OCI-LY3 (cell line): ENCODE measurements around the gene DNAAF8.

ENCODE experiments used
- H2AFZ ChIP-seq: fragments of 200-600, 300-600 bp; shearing (Covaris generic); 2 replicates; pipeline ENCODE4 v1.6.0; 2014; ENCODE audit warnings: antibody characterized with exemption, low read depth, low read length
- H3K27ac ChIP-seq: fragments of 200-600, 300-600 bp; sonication (generic); 2 replicates; pipeline ENCODE4 v1.5.1; 2014; ENCODE audit warnings: mild to moderate bottlenecking, low read length, moderate library complexity, mixed read lengths
- H3K27me3 ChIP-seq: fragments of 200-600, 300-600 bp; sonication (generic); 2 replicates; pipeline ENCODE4 v1.6.1; 2014; ENCODE audit warnings: low read depth, low read length, mixed read lengths
- H3K36me3 ChIP-seq: fragments of 200-600, 300-600 bp; sonication (generic); replicated peaks from 2 replicates; pipeline ENCODE3; 2014; ENCODE audit warnings: low read depth, low read length, mixed read lengths
- H3K4me1 ChIP-seq: fragments of 300-600, 200-600 bp; sonication (generic); 2 replicates; pipeline ENCODE4 v1.6.1; 2014; ENCODE audit warnings: low read length, mixed read lengths
- H3K4me2 ChIP-seq: fragments of 200-600, 300-600 bp; sonication (generic); 2 replicates; pipeline ENCODE4 v1.6.1; 2014; ENCODE audit warnings: low read length, mixed read lengths
- H3K4me3 ChIP-seq: fragments of 300-600, 200-600 bp; sonication (generic); 2 replicates; pipeline ENCODE4 v1.5.1; 2014; ENCODE audit warnings: antibody characterized with exemption, mild to moderate bottlenecking, low read length, moderate library complexity
- H3K79me2 ChIP-seq: fragments of 300-600, 200-600 bp; shearing (Covaris generic); 2 replicates; pipeline ENCODE4 v1.6.1; 2014; ENCODE audit warnings: mild to moderate bottlenecking, low read length, mixed read lengths
- H3K9ac ChIP-seq: fragments of 300-600, 200-600 bp; shearing (Covaris generic); 2 replicates; pipeline ENCODE4 v1.6.0; 2014; ENCODE audit warnings: mild to moderate bottlenecking, low read length, moderate library complexity
- H3K9me3 ChIP-seq: fragments of 200-600, 300-600 bp; shearing (Covaris generic); 2 replicates; pipeline ENCODE4 v1.6.1; 2014; ENCODE audit warnings: low read length, mixed read lengths; ENCODE audit not compliant: insufficient read depth
- H4K20me1 ChIP-seq: fragments of 200-600, 300-600 bp; sonication (generic); 2 replicates; pipeline ENCODE4 v1.6.1; 2016; ENCODE audit warnings: low read length, mixed read lengths; ENCODE audit not compliant: insufficient read depth
- EZH2phosphoT487 ChIP-seq: fragments of 200-600 bp; shearing (Covaris generic); IDR thresholded peaks from 2 replicates; pipeline ENCODE4 v1.6.1; 2018; ENCODE audit warnings: antibody characterized with exemption, mixed run types, low read depth
- TF ChIP-seq, protein P1 (sequence below): fragments of 200-600, 300-600 bp; sonication (generic); IDR thresholded peaks from 2 replicates; pipeline ENCODE4 v1.5.1; 2014; ENCODE audit warnings: antibody characterized with exemption, low read length, low read depth

The DNAAF8 gene

DNA sequence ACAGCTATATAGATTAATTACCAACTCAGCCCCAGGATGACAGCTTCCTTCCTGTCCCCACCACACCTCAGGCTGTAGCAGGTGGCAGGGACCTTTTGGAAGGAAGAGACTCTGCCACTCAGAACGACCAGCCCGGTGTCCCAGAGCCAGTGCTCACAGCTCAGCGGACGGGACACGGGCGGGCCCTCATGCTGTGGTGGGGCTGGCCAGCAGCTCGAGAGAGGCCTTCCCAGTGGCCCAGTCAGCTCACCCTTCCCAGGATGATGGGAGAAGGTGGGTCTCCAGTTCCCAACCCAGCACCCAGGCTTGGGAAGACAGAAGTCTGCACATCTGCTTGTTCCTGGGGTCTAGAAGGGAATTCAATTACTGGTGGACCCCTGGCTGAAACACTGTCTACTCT is 30.4 kb upstream of the DNAAF8 start:
- no peak for TF ChIP-seq EZH2phosphoT487
- TF ChIP-seq, protein P1, sequence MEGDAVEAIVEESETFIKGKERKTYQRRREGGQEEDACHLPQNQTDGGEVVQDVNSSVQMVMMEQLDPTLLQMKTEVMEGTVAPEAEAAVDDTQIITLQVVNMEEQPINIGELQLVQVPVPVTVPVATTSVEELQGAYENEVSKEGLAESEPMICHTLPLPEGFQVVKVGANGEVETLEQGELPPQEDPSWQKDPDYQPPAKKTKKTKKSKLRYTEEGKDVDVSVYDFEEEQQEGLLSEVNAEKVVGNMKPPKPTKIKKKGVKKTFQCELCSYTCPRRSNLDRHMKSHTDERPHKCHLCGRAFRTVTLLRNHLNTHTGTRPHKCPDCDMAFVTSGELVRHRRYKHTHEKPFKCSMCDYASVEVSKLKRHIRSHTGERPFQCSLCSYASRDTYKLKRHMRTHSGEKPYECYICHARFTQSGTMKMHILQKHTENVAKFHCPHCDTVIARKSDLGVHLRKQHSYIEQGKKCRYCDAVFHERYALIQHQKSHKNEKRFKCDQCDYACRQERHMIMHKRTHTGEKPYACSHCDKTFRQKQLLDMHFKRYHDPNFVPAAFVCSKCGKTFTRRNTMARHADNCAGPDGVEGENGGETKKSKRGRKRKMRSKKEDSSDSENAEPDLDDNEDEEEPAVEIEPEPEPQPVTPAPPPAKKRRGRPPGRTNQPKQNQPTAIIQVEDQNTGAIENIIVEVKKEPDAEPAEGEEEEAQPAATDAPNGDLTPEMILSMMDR: no peak
- H3K36me3 ChIP-seq: peaks cover 12% of the 10 kb centered on the region
- no peaks in the 10 kb centered on the region for H4K20me1 ChIP-seq
- H2AFZ ChIP-seq: no peak overlapping the region
- H3K27ac ChIP-seq: no peak overlapping the region
- H3K27me3 ChIP-seq: no peaks in the 10 kb centered on the region
- H3K9me3 ChIP-seq: no peaks in the 10 kb centered on the region
- no peaks in the 10 kb centered on the region for H3K4me1 ChIP-seq
- no peak overlapping the region for H3K4me3 ChIP-seq
- H3K9ac ChIP-seq: no peak overlapping the region
- H3K79me2 ChIP-seq: no peaks in the 10 kb centered on the region
- H3K4me2 ChIP-seq: no peak overlapping the region

DNA sequence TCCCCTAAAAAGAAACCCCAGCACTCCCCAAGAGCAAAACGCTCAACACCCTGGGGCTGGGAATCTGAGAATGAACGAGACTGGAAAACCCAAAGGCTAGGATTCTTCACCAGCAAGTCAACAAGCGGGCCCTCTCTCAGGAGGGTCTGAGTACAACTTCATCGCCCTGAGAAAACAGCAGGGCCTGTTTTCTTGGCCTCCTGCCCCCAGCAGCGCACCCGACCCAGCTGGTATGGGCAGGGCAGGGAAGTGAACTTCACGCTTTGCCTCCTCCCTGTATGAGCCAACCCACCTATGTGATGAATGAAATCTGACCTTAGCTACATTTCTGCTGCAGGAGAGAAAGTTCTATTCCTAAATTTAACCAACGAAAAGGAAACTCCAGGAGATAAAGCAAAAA is 29.8 kb upstream of the DNAAF8 start:
- no peaks in the 10 kb centered on the region for H3K79me2 ChIP-seq
- no peak overlapping the region for H3K27ac ChIP-seq
- peaks cover 7% of the 10 kb centered on the region for H3K36me3 ChIP-seq

DNA sequence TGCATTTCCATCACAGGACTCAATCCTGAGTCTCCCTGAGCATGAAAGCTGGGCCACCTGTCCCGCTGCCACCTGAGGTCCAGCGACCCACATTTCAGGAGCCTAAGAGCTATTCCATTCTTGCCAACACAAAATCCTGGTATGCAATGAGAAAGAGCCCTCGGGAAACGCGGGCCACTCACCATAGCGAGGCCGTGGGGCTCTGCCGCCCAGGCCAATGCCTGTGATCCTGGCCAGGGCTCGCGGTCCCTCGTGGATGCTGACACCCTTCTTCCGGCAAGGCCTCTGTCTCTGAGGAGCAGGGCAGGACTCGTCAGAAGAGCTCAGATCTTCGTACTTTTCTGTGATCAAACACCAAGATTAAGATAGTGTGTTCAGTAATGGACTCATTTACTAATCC is 29.4 kb upstream of the DNAAF8 start:
- Histone ChIP-seq H3K9me3 (no peaks in the 10 kb centered on the region), H3K27ac (no peak overlapping the region), H3K4me1 (no peaks in the 10 kb centered on the region), H3K36me3 (peaks cover 3% of the 10 kb centered on the region), H3K4me3 (no peak overlapping the region), H3K4me2 (no peak overlapping the region), H4K20me1 (no peaks in the 10 kb centered on the region), H2AFZ (no peak overlapping the region), H3K27me3 (no peaks in the 10 kb centered on the region), H3K9ac (no peak overlapping the region), H3K79me2 (no peaks in the 10 kb centered on the region)
- TF ChIP-seq EZH2phosphoT487: no peak
- TF ChIP-seq, protein P1: no peak

More for the DNA sequence above, 29.8 kb upstream of the DNAAF8 start:
- Histone ChIP-seq H3K27me3 (no peaks in the 10 kb centered on the region), H3K4me3 (no peak overlapping the region), H3K9ac (no peak overlapping the region), H3K4me1 (no peaks in the 10 kb centered on the region), H2AFZ (no peak overlapping the region), H4K20me1 (no peaks in the 10 kb centered on the region), H3K4me2 (no peak overlapping the region), H3K9me3 (no peaks in the 10 kb centered on the region)
- TF ChIP-seq, protein P1: no peak
- TF ChIP-seq EZH2phosphoT487: no peak

DNA sequence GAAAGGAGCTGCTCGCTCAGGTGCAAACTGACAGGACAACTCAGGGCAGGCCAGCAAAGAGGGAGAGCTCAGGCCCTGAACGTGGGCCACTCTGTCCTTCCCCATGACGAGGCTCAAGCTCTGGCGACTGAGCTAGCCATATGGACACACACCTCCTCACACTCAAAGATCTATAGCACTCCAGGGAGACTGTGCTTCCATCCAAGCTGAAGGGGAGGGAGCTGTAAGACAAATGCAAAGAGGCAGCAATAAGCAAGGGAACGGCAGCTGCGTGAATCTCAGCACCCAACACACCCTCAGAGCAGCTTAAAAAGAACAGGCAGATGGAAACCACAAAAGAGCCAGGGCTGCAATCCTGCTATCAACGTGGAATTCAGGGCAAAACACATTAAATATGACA is 27.5 kb upstream of the DNAAF8 start:
- Histone ChIP-seq H3K27me3 (no peaks in the 10 kb centered on the region), H3K79me2 (no peaks in the 10 kb centered on the region), H2AFZ (no peak overlapping the region), H3K4me3 (no peak overlapping the region), H3K4me2 (no peak overlapping the region), H3K27ac (no peak overlapping the region), H3K36me3 (peaks cover 6% of the 10 kb centered on the region), H3K9me3 (no peaks in the 10 kb centered on the region), H4K20me1 (no peaks in the 10 kb centered on the region), H3K9ac (no peak overlapping the region), H3K4me1 (no peaks in the 10 kb centered on the region)
- TF ChIP-seq EZH2phosphoT487: no peak
- TF ChIP-seq, protein P1: no peak
